Rectal smooth muscle tissue (tissue), 1 donor: ENCODE results near the gene TBCD.

Experiments used
- H3K27ac ChIP-seq: one replicate; pipeline ENCODE4 v1.7.0; 2013; ENCODE audit warnings: low read depth, low read length, inconsistent platforms
- H3K27me3 ChIP-seq: one replicate; pipeline ENCODE4 v1.7.0; 2013; ENCODE audit warnings: low read length; ENCODE audit not compliant: control insufficient read depth, insufficient read depth
- H3K36me3 ChIP-seq: one replicate; pipeline ENCODE4 v1.7.0; 2013; ENCODE audit warnings: low read length; ENCODE audit not compliant: control insufficient read depth, insufficient read depth
- H3K4me1 ChIP-seq: one replicate; pipeline ENCODE4 v1.7.0; 2013; ENCODE audit warnings: low read length; ENCODE audit not compliant: control insufficient read depth, insufficient read depth
- H3K4me3 ChIP-seq: one replicate; pipeline ENCODE4 v1.7.0; 2013; ENCODE audit warnings: low read length
- H3K9ac ChIP-seq: one replicate; pipeline ENCODE4 v1.7.0; 2013; ENCODE audit warnings: low read length

TBCD gene

GRCh38 chr17:82937411-82938371, 185.8 kb downstream of the TBCD start:
- Histone ChIP-seq H3K27me3 (no peaks in the 10 kb centered on the region), H3K36me3 (peaks cover 14% of the 10 kb centered on the region), H3K27ac (no peak overlapping the region), H3K9ac (no peak overlapping the region), H3K4me1 (no peaks in the 10 kb centered on the region), H3K4me3 (no peak overlapping the region)

GRCh38 chr17:82938486-82938872, 186.6 kb downstream of the TBCD start:
- peaks cover 22% of the 10 kb centered on the region for H3K36me3 ChIP-seq
- no peak overlapping the region for H3K4me3 ChIP-seq
- no peak overlapping the region for H3K9ac ChIP-seq
- H3K27ac ChIP-seq: no peak overlapping the region
- H3K27me3 ChIP-seq: no peaks in the 10 kb centered on the region
- no peaks in the 10 kb centered on the region for H3K4me1 ChIP-seq

GRCh38 chr17:82938873-82939620, 187.2 kb downstream of the TBCD start:
- no peak overlapping the region for H3K9ac ChIP-seq
- no peaks in the 10 kb centered on the region for H3K4me1 ChIP-seq
- H3K4me3 ChIP-seq: no peak overlapping the region
- peaks cover 25% of the 10 kb centered on the region for H3K36me3 ChIP-seq
- H3K27ac ChIP-seq: no peak overlapping the region
- no peaks in the 10 kb centered on the region for H3K27me3 ChIP-seq

GRCh38 chr17:82939621-82940135, 187.8 kb downstream of the TBCD start:
- Histone ChIP-seq H3K4me3 (no peak overlapping the region), H3K27me3 (no peaks in the 10 kb centered on the region), H3K4me1 (no peaks in the 10 kb centered on the region), H3K27ac (no peak overlapping the region), H3K36me3 (peaks cover 26% of the 10 kb centered on the region), H3K9ac (no peak overlapping the region)

- no peak overlapping the region for H3K27ac ChIP-seq
- H3K27me3 ChIP-seq: no peaks in the 10 kb centered on the region
- no peak overlapping the region for H3K4me3 ChIP-seq
- no peak overlapping the region for H3K9ac ChIP-seq
- peaks cover 26% of the 10 kb centered on the region for H3K36me3 ChIP-seq
- H3K4me1 ChIP-seq: no peaks in the 10 kb centered on the region
These were observed 188.6 kb downstream of the TBCD start for GRCh38 chr17:82940226-82941020.

GRCh38 chr17:82941021-82942001, 189.4 kb downstream of the TBCD start:
- Histone ChIP-seq H3K27me3 (no peaks in the 10 kb centered on the region), H3K9ac (no peak overlapping the region), H3K36me3 (peaks cover 26% of the 10 kb centered on the region), H3K27ac (no peak overlapping the region), H3K4me1 (no peaks in the 10 kb centered on the region), H3K4me3 (no peak overlapping the region)

- peaks cover 26% of the 10 kb centered on the region for H3K36me3 ChIP-seq
- H3K9ac ChIP-seq: no peak overlapping the region
- H3K4me1 ChIP-seq: no peaks in the 10 kb centered on the region
- no peak overlapping the region for H3K27ac ChIP-seq
- H3K27me3 ChIP-seq: no peaks in the 10 kb centered on the region
- H3K4me3 ChIP-seq: no peak overlapping the region
These were observed 190.6 kb downstream of the TBCD start for GRCh38 chr17:82942166-82943130.

GRCh38 chr17:82943339-82943738, 191.5 kb downstream of the TBCD start:
- Histone ChIP-seq H3K36me3 (peaks cover 26% of the 10 kb centered on the region), H3K4me3 (no peak overlapping the region), H3K4me1 (no peaks in the 10 kb centered on the region), H3K27me3 (no peaks in the 10 kb centered on the region), H3K27ac (no peak overlapping the region), H3K9ac (no peak overlapping the region)

GRCh38 chr17:82943751-82944150, 191.9 kb downstream of the TBCD start:
- Histone ChIP-seq H3K4me1 (no peaks in the 10 kb centered on the region), H3K27me3 (no peaks in the 10 kb centered on the region), H3K36me3 (peaks cover 26% of the 10 kb centered on the region), H3K27ac (no peak overlapping the region), H3K9ac (no peak overlapping the region), H3K4me3 (no peak overlapping the region)

GRCh38 chr17:82944990-82945389, 193.1 kb downstream of the TBCD start:
- Histone ChIP-seq H3K4me1 (no peaks in the 10 kb centered on the region), H3K4me3 (no peak overlapping the region), H3K27me3 (no peaks in the 10 kb centered on the region), H3K9ac (no peak overlapping the region), H3K27ac (no peak overlapping the region), H3K36me3 (peaks cover 20% of the 10 kb centered on the region)
